GM12878 (cell line): ENCODE results near the gene TIMP3.

Source experiments
- EZH2 ChIP-seq: IDR thresholded peaks from 2 replicates; pipeline ENCODE4 v1.6.1; 2012; ENCODE audit warnings: low read depth, mild to moderate bottlenecking, control low read depth, inconsistent platforms, low read length, borderline replicate concordance; ENCODE audit not compliant: control insufficient read depth
- HDAC2 ChIP-seq: fragments of 200-600 bp; sonication (generic); IDR thresholded peaks from 2 replicates; pipeline ENCODE4 v1.6.1; 2017
- MEF2A ChIP-seq: IDR thresholded peaks from 2 replicates; pipeline ENCODE4 v1.6.1; 2011; ENCODE audit warnings: low read depth, mild to moderate bottlenecking, low read length, moderate library complexity; ENCODE audit not compliant: insufficient read depth
- POLR2AphosphoS5 ChIP-seq: IDR thresholded peaks from 2 replicates; pipeline ENCODE4 v1.6.1; 2011; ENCODE audit warnings: mild to moderate bottlenecking, low read length, inconsistent platforms
- RCOR1 ChIP-seq: conservative IDR thresholded peaks from 2 replicates; pipeline ENCODE4 v1.6.1; 2012; ENCODE audit warnings: low read depth, low read length, improper control_type of control experiment
- SREBF2 ChIP-seq: IDR thresholded peaks from 2 replicates; pipeline ENCODE4 v1.6.1; 2012; ENCODE audit warnings: mild to moderate bottlenecking, low read length
- ZNF384 ChIP-seq: IDR thresholded peaks from 2 replicates; pipeline ENCODE4 v1.6.1; 2012; ENCODE audit warnings: low read depth, mild to moderate bottlenecking, low read length, improper control_type of control experiment, borderline replicate concordance
- TF ChIP-seq, protein P1 (sequence below): IDR thresholded peaks from 2 replicates; pipeline ENCODE4 v1.6.1; 2011; ENCODE audit warnings: borderline replicate concordance, low read depth, mild to moderate bottlenecking, moderate library complexity, mixed read lengths, low read length; ENCODE audit not compliant: insufficient read depth; ENCODE audit errors: extremely low read length
- TF ChIP-seq, protein P2 (sequence below): IDR thresholded peaks from 2 replicates; pipeline ENCODE4 v1.6.1; 2011; ENCODE audit warnings: mild to moderate bottlenecking, low read depth, low read length, moderate library complexity; ENCODE audit not compliant: insufficient replicate concordance
- TF ChIP-seq, protein P3 (sequence below), 3 experiments: IDR thresholded peaks in 2 of 3; conservative IDR thresholded peaks in 1 of 3; 2 replicates each; pipeline ENCODE4 v1.5.1; 2011; ENCODE audit warnings: low read depth in 3 of 3, low read length in 3 of 3, mild to moderate bottlenecking in 3 of 3, control low read depth in 2 of 3, moderate library complexity in 2 of 3, inconsistent platforms in 1 of 3, mixed read lengths in 1 of 3; ENCODE audit not compliant: control insufficient read depth in 2 of 3, insufficient read depth in 1 of 3; ENCODE audit errors: extremely low read depth in 1 of 3
- TF ChIP-seq, protein P4 (sequence below): IDR thresholded peaks from 2 replicates; pipeline ENCODE4 v1.6.1; 2011; ENCODE audit warnings: low read depth, mild to moderate bottlenecking, low read length, moderate library complexity, borderline replicate concordance; ENCODE audit errors: extremely low read depth
- TF ChIP-seq, protein P5 (sequence below): IDR thresholded peaks from 2 replicates; pipeline ENCODE4 v1.6.1; 2011; ENCODE audit warnings: borderline replicate concordance, low read depth, mild to moderate bottlenecking, moderate library complexity, low read length; ENCODE audit not compliant: insufficient read depth, poor library complexity, severe bottlenecking

DNA sequence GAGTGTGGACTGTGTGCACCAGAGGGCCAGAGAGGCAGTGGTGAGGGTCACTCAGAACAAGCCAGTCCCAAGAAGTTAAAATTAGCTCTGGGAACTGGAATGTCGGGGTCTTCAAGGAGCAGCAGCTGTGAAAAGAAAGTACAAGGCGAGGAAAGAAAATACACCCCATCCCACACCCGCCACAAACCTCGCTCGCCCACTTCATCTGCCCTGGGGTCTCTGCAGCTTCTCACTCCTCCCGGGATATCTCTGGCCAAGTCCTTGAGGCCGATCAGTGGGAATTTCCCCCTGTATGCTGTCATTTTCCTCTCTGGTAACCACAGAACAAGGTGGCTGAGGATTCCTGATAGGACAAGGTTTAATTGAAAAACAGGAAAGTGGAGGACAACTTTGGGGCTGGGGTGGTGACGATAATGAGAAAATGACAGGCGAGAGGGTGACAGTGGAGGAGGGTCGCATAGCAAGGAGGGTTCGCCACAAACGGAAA is 36.3 kb upstream of the TIMP3 start:
- TF ChIP-seq, protein P1, sequence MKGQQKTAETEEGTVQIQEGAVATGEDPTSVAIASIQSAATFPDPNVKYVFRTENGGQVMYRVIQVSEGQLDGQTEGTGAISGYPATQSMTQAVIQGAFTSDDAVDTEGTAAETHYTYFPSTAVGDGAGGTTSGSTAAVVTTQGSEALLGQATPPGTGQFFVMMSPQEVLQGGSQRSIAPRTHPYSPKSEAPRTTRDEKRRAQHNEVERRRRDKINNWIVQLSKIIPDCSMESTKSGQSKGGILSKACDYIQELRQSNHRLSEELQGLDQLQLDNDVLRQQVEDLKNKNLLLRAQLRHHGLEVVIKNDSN: no peak
- no peak for TF ChIP-seq ZNF384
- TF ChIP-seq, protein P2, sequence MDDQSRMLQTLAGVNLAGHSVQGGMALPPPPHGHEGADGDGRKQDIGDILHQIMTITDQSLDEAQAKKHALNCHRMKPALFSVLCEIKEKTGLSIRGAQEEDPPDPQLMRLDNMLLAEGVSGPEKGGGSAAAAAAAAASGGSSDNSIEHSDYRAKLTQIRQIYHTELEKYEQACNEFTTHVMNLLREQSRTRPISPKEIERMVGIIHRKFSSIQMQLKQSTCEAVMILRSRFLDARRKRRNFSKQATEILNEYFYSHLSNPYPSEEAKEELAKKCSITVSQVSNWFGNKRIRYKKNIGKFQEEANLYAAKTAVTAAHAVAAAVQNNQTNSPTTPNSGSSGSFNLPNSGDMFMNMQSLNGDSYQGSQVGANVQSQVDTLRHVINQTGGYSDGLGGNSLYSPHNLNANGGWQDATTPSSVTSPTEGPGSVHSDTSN: no peak
- TF ChIP-seq, protein P3, sequence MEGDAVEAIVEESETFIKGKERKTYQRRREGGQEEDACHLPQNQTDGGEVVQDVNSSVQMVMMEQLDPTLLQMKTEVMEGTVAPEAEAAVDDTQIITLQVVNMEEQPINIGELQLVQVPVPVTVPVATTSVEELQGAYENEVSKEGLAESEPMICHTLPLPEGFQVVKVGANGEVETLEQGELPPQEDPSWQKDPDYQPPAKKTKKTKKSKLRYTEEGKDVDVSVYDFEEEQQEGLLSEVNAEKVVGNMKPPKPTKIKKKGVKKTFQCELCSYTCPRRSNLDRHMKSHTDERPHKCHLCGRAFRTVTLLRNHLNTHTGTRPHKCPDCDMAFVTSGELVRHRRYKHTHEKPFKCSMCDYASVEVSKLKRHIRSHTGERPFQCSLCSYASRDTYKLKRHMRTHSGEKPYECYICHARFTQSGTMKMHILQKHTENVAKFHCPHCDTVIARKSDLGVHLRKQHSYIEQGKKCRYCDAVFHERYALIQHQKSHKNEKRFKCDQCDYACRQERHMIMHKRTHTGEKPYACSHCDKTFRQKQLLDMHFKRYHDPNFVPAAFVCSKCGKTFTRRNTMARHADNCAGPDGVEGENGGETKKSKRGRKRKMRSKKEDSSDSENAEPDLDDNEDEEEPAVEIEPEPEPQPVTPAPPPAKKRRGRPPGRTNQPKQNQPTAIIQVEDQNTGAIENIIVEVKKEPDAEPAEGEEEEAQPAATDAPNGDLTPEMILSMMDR (IDR thresholded peaks at IDR 0.05 in 2 of 3, conservative IDR thresholded peaks at IDR 0.05 in 1 of 3; ENCODE audit: control insufficient read depth in 2 of 3, extremely low read depth in 1 of 3, insufficient read depth in 1 of 3, low read depth in 3 of 3, low read length in 3 of 3): no peak
- no peak for TF ChIP-seq MEF2A
- no peak for TF ChIP-seq HDAC2
- TF ChIP-seq RCOR1: no peak
- TF ChIP-seq, protein P4, sequence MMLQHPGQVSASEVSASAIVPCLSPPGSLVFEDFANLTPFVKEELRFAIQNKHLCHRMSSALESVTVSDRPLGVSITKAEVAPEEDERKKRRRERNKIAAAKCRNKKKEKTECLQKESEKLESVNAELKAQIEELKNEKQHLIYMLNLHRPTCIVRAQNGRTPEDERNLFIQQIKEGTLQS: no peak
- TF ChIP-seq EZH2: no peak
- no peak for TF ChIP-seq SREBF2
- TF ChIP-seq, protein P5, sequence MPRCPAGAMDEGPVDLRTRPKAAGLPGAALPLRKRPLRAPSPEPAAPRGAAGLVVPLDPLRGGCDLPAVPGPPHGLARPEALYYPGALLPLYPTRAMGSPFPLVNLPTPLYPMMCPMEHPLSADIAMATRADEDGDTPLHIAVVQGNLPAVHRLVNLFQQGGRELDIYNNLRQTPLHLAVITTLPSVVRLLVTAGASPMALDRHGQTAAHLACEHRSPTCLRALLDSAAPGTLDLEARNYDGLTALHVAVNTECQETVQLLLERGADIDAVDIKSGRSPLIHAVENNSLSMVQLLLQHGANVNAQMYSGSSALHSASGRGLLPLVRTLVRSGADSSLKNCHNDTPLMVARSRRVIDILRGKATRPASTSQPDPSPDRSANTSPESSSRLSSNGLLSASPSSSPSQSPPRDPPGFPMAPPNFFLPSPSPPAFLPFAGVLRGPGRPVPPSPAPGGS: no peak
- TF ChIP-seq POLR2AphosphoS5: no peak
